Measurements from ENCODE around the gene SHISAL1.

The SHISAL1 gene

GRCh38 chr22:44215287-44215686 is 97.5 kb downstream of the SHISAL1 start:
- Histone ChIP-seq H3K27me3 (replicated peaks; ENCODE audit: control insufficient read depth, insufficient read depth, low read length) (no peaks in the 10 kb centered on the region; the same call in 1 of the 2 replicates), H3K36me3 (ENCODE audit: control insufficient read depth, insufficient read depth, low read length) (no peaks in the 10 kb centered on the region), H3K4me3 (replicated peaks; ENCODE audit: low read depth, low read length) (no peak overlapping the region)
- TF ChIP-seq, protein P1, sequence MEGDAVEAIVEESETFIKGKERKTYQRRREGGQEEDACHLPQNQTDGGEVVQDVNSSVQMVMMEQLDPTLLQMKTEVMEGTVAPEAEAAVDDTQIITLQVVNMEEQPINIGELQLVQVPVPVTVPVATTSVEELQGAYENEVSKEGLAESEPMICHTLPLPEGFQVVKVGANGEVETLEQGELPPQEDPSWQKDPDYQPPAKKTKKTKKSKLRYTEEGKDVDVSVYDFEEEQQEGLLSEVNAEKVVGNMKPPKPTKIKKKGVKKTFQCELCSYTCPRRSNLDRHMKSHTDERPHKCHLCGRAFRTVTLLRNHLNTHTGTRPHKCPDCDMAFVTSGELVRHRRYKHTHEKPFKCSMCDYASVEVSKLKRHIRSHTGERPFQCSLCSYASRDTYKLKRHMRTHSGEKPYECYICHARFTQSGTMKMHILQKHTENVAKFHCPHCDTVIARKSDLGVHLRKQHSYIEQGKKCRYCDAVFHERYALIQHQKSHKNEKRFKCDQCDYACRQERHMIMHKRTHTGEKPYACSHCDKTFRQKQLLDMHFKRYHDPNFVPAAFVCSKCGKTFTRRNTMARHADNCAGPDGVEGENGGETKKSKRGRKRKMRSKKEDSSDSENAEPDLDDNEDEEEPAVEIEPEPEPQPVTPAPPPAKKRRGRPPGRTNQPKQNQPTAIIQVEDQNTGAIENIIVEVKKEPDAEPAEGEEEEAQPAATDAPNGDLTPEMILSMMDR (IDR thresholded peaks at IDR 0.05; ENCODE audit: insufficient read depth, low read length, poor library complexity, severe bottlenecking) = no peak
- no peak for DNase-seq (ENCODE audit: extremely low read depth, insufficient read length)

DNA sequence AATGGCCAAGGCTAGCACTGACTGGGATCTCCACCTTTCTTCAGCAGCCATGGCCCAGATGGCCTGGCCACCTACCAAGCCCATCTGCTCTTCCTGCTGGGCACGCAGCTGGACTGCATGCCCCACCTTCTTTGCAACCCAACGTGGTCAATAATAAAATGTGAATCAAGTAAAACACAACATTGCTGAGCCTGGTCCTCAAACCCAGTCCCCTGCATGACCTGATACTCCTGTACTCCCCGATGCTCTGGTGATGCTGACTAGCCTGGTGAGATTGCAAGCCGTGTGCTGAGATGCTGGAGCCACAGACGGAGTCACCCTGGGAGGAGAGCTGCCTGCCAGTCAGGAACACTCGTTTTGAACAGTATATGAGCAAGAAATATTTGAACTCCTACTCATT is 98.0 kb downstream of the SHISAL1 start:
- TF ChIP-seq, protein P1 (IDR thresholded peaks at IDR 0.05; ENCODE audit: insufficient read depth, low read length, poor library complexity, severe bottlenecking) = no peak
- no peak overlapping the region for H3K4me3 ChIP-seq (replicated peaks; ENCODE audit: low read depth, low read length)
- no peaks in the 10 kb centered on the region for H3K36me3 ChIP-seq (ENCODE audit: control insufficient read depth, insufficient read depth, low read length)
- no peak for DNase-seq (ENCODE audit: extremely low read depth, insufficient read length)
- H3K27me3 ChIP-seq (replicated peaks; ENCODE audit: control insufficient read depth, insufficient read depth, low read length) = no peaks in the 10 kb centered on the region; the same call in 1 of the 2 replicates

DNA sequence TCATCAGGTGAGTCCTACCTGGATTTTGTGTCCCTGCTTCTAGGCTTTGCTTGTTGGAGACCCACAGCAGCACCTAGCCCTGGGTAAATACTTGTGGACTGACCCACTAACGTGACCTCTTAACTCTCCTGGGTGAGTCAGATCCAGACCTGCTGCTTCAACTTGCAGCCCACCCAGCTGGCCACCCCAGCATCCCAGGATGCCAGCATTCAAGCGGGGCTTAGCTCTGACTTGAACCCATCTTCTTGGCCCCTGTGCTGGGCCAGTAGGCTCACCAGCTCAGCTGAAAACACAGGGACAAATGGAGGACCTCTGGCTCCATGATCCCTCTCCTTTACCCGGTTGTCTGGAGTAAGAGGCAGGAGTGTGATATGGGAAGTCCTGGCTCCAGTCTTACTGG is 98.6 kb downstream of the SHISAL1 start:
- Histone ChIP-seq H3K27me3 (replicated peaks; ENCODE audit: control insufficient read depth, insufficient read depth, low read length) (no peaks in the 10 kb centered on the region; the same call in 1 of the 2 replicates), H3K36me3 (ENCODE audit: control insufficient read depth, insufficient read depth, low read length) (no peaks in the 10 kb centered on the region), H3K4me3 (replicated peaks; ENCODE audit: low read depth, low read length) (no peak overlapping the region)
- DNase-seq (ENCODE audit: extremely low read depth, insufficient read length) = no peak
- TF ChIP-seq, protein P1 (IDR thresholded peaks at IDR 0.05; ENCODE audit: insufficient read depth, low read length, poor library complexity, severe bottlenecking) = no peak

- Histone ChIP-seq H3K36me3 (ENCODE audit: control insufficient read depth, insufficient read depth, low read length) (no peaks in the 10 kb centered on the region), H3K4me3 (replicated peaks; ENCODE audit: low read depth, low read length) (no peak overlapping the region), H3K27me3 (replicated peaks; ENCODE audit: control insufficient read depth, insufficient read depth, low read length) (no peaks in the 10 kb centered on the region; the same call in 1 of the 2 replicates)
- DNase-seq (ENCODE audit: extremely low read depth, insufficient read length) = no peak
- TF ChIP-seq, protein P1 (IDR thresholded peaks at IDR 0.05; ENCODE audit: insufficient read depth, low read length, poor library complexity, severe bottlenecking) = no peak
Observed at GRCh38 chr22:44213489-44214043, 99.2 kb downstream of the SHISAL1 start.

- no peaks in the 10 kb centered on the region; the same call in 1 of the 2 replicates for H3K27me3 ChIP-seq (replicated peaks; ENCODE audit: control insufficient read depth, insufficient read depth, low read length)
- no peak overlapping the region for H3K4me3 ChIP-seq (replicated peaks; ENCODE audit: low read depth, low read length)
- TF ChIP-seq, protein P1 (IDR thresholded peaks at IDR 0.05; ENCODE audit: insufficient read depth, low read length, poor library complexity, severe bottlenecking) = no peak
- no peak for DNase-seq (ENCODE audit: extremely low read depth, insufficient read length)
- H3K36me3 ChIP-seq (ENCODE audit: control insufficient read depth, insufficient read depth, low read length) = no peaks in the 10 kb centered on the region
Observed at GRCh38 chr22:44212936-44213335, 99.8 kb downstream of the SHISAL1 start.
